ENCODE measurements around the gene COMP. TPM values are rescaled to one million over a fixed set of nuclear protein-coding genes. Genes with fewer than 3 reads are reported as not detected.

Gene COMP
- total RNA-seq, 1 donor from 2014 or later = not detected

DNA sequence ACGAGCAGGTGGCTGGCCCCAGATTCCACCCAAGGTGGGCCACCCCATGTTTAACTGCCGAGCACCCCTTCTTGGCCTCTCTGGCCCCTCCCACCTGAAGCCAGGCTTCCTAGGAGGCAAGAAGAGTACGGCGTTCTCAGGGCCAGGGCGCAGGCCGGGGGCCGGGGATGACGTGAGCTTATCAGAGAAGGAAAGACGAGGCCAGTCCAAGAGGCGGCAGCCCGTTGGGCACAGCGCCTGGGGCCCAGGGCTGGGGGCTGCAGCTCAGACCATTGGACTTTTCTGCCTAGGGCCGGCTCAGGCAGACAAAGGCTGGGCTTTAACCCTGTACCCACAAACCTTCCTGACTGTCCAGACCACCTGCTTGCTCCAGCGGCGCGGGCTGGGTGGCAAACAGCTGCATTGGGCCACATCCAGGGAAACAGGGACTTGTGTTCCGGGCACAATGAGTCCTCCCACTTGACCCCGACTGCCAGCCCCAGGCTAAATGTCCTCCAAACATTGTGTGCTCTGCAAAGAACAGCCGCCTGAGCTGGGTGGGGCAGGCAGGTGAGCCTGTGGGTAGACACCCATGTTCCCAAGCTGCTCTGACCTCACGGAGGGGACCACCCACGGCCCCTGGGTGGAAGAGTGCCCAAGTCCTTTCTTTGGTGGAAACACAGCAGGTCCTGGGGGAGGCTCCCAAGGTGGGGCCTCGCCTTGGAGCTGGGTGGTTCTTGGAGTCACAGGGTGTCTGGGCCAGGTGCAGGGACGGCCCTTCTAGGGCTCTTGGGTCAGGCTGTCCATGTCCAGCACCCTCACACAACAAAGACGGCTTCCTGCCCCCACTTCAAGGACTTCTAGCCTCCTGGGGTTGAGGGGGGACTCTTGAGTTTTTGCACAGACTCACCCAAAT, 21.9 kb downstream of the COMP start:
- intact Hi-C loops (cut with micrococcal nuclease) = no loop called here
- Mint-ChIP-seq H3K9me3 (no peaks in the 10 kb centered on the region), H3K36me3 (ENCODE audit: low read depth) (no peaks in the 10 kb centered on the region), H3K27ac (no peak overlapping the region), H3K27me3 (ENCODE audit: insufficient read depth) (peaks cover 1% of the 10 kb centered on the region), H3K4me3 (no peak overlapping the region), H3K4me1 (ENCODE audit: low read depth) (no peaks in the 10 kb centered on the region)
- no peak for DNase-seq (ENCODE audit: low spot score)

DNA sequence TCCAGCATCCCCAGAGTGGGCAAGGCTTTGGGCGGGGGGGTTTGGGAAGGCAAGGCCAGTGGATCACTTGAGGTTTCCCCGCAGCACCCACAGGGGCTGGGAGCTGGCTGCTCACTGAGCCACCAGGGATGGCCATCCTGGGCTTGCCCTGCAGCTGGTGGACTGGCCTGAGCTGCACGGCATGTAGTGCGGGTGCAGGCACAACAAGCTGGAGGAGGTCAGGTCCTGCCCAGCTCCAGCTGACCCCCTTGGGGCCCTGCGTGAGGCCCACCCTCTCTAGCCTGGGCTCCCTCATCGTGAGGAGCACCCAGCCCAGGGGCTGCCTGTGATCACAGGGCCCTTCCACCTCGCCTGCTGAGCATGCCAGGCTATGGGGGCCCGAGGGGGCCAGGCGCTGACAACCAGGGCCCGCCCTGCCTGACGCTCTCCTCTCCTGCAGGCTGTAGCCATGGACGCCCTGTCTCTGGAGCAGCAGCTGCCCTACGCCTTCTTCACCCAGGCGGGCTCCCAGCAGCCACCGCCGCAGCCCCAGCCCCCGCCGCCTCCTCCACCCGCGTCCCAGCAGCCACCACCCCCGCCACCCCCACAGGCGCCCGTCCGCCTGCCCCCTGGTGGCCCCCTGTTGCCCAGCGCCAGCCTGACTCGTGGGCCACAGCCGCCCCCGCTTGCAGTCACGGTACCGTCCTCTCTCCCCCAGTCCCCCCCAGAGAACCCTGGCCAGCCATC, 22.9 kb downstream of the COMP start:
- Mint-ChIP-seq H3K4me1 (ENCODE audit: low read depth) (no peaks in the 10 kb centered on the region), H3K36me3 (ENCODE audit: low read depth) (no peaks in the 10 kb centered on the region), H3K4me3 (no peak overlapping the region), H3K27me3 (ENCODE audit: insufficient read depth) (peaks cover 1% of the 10 kb centered on the region), H3K9me3 (no peaks in the 10 kb centered on the region), H3K27ac (no peak overlapping the region)
- no peak for DNase-seq (ENCODE audit: low spot score)
- intact Hi-C loops (cut with micrococcal nuclease) = no loop called here

DNA sequence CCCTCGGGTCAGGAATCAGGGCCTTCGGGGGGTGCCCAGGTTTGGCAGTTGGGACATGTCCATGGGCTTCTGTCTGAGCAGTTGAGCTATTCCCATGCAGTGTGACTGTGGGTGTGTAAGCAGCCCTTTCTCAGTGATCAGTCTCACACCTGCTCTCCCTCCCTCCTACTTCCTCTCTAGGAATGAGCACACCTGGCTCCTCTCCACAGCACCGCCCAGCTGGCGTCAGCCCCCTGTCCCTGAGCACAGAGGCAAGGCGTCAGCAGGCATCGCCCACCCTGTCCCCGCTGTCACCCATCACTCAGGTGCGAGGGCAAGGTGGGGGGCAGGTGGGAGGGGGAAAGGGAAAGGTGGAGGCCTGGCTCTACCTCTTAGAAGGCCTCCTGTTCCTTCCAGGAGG, 25.9 kb downstream of the COMP start:
- Mint-ChIP-seq H3K4me1 (ENCODE audit: low read depth) (no peaks in the 10 kb centered on the region), H3K9me3 (no peaks in the 10 kb centered on the region), H3K4me3 (no peak overlapping the region), H3K27ac (no peak overlapping the region), H3K27me3 (ENCODE audit: insufficient read depth) (no peaks in the 10 kb centered on the region), H3K36me3 (ENCODE audit: low read depth) (no peaks in the 10 kb centered on the region)
- no peak for DNase-seq (ENCODE audit: low spot score)
- intact Hi-C loops (cut with micrococcal nuclease) = no loop called here

DNA sequence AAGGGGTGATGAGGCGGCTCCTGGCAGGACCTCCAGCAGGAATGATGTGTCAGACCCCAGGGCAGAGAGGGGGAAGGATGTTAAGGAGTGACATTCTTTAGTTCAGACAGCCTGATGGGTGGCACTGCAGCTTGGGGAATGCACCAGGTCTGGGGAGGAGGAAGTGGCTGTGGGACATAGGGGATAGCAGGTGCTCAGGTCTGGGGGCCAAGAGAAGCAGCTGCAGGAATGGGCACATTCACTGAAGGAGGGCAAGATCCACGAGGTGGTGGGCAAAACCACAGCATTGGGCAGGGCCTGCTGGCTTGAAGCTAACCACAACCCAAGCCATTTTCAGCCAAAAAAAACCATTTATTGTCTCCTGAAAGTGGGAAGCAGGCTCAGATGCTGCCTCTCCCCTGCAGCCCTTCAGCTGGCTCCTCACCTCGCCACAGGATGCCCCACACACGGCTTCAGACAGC, 26.5 kb downstream of the COMP start:
- DNase-seq (ENCODE audit: low spot score) = no peak
- H3K4me1 Mint-ChIP-seq (ENCODE audit: low read depth) = no peaks in the 10 kb centered on the region
- no peak overlapping the region for H3K27ac Mint-ChIP-seq
- H3K9me3 Mint-ChIP-seq = no peaks in the 10 kb centered on the region
- no peak overlapping the region for H3K4me3 Mint-ChIP-seq
- intact Hi-C loops (cut with micrococcal nuclease) = no loop called here
- H3K36me3 Mint-ChIP-seq (ENCODE audit: low read depth) = no peaks in the 10 kb centered on the region
- no peaks in the 10 kb centered on the region for H3K27me3 Mint-ChIP-seq (ENCODE audit: insufficient read depth)

DNA sequence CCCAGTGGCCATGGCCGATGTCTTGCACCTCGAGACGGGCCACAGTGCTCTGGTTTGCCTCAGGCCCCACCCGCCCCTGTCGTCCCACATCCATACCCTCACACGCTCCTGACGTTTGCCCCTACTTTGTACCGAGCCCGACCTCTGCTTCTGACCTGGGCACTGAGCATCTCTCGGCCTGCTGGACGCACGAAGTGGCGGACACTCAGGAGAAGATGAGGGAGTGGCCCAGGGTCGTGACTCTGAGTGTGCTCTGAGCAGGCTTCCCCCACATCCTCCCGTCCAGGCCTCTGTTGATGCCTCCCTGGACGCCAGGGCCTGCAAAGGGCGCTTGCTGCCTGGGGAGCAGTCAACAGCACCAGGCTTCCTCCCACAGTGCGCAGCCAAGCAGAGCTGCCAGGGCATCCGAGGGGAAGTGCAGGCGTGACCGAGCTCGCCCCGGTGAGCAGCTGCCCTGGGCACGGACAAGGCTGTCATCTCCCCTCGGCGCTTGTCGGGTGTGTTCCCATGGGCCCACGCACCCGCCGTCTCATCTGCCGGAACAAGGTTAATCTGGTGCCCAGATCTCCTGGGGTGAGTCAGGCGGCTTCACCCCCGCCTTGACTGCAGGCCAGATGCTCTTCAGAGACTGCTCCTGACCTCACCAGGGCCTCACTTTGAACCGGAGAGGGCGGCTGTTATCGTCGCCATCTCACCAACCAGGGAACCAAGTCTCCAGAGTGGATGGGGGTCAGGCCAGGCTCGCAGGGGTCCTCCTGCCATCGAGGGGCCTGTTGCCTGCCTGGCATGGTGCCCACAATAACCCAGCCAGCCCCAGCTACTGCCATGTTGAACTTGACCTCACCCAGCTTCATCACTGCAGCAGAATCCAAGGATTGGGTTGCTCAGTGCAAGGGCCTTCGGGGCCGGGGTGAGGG, 27.2 kb downstream of the COMP start:
- H3K36me3 Mint-ChIP-seq (ENCODE audit: low read depth) = no peaks in the 10 kb centered on the region
- no peaks in the 10 kb centered on the region for H3K4me1 Mint-ChIP-seq (ENCODE audit: low read depth)
- no peaks in the 10 kb centered on the region for H3K9me3 Mint-ChIP-seq
- intact Hi-C loops (cut with micrococcal nuclease) = no loop called here
- H3K27ac Mint-ChIP-seq = no peak overlapping the region
- no peak for DNase-seq (ENCODE audit: low spot score)
- no peaks in the 10 kb centered on the region for H3K27me3 Mint-ChIP-seq (ENCODE audit: insufficient read depth)
- no peak overlapping the region for H3K4me3 Mint-ChIP-seq

DNA sequence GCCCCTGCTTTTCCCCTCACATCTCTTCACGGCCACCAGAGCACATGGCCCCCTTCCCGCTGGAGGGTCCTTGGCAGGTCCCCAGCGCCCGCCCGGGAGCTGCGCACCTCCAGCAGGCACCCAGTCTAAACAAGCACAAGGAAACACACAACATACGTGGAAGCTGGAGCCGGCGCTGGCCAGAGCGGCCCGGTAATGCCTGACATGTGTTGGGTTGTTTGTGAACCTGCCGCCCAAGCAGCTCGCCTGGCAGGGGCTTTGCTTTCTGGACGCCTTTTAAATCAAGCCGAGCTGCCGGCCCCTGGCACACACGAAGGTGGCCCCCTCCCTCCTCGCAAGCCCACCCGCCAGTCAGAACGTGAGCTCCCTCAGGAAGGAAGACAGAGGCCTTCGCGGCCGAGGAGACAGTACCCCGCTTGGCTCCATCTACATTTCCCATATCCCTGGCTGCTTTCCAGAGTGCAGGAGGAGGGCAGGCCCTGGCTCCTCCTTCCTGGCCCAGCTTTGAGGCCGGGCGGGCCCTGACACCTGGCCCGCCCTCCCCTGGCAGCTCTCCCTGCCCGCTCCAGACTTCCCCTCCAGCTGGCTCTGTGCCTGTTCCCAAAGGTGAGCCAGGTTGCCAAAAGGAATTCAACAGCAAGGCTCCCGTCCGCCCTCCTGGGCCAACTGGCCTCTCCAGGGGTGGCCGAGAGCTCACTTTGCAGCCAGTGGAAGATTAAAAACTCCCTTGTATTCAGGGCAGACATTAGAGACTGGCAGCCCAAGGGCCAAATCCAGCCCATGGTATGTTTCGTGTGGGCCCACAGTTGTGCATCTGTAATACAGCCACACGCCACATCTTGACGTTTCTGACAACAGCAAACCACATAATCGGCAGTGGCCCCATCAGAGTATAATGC, 28.7 kb downstream of the COMP start:
- H3K27ac Mint-ChIP-seq = no peak overlapping the region
- no peak for DNase-seq (ENCODE audit: low spot score)
- intact Hi-C loops (cut with micrococcal nuclease) = no loop called here
- H3K9me3 Mint-ChIP-seq = no peaks in the 10 kb centered on the region
- H3K27me3 Mint-ChIP-seq (ENCODE audit: insufficient read depth) = no peaks in the 10 kb centered on the region
- H3K36me3 Mint-ChIP-seq (ENCODE audit: low read depth) = no peaks in the 10 kb centered on the region
- no peak overlapping the region for H3K4me3 Mint-ChIP-seq
- no peaks in the 10 kb centered on the region for H3K4me1 Mint-ChIP-seq (ENCODE audit: low read depth)

DNA sequence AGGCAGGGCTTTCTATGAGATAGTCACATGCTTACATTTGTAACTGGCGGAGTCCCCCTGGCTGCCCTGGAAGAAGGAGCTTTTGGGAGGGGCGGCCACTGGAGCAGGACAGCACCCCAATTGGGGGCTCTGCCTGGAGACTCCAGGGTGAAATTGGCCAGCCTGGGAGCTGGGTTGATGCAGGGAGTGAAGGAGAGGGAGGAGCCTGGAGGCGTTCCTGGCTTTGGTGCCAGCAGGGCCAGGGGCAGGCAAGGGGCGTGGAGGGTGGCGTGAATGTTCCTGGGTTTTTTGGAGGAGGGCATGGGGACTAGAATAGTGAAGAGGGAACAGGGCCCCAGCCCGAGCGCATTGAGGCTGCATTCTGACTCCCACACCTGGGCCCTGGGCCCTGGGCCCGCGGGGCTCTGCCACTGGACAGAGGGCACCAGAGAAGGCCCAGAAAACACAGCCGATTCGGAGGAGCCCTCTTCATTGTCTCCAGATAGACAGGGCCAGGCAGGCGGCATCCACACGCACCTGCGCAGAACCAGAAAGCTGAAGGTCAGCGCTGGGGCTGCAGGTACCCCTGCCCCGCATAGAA, 29.5 kb downstream of the COMP start:
- no peak overlapping the region for H3K4me3 Mint-ChIP-seq
- no peaks in the 10 kb centered on the region for H3K36me3 Mint-ChIP-seq (ENCODE audit: low read depth)
- H3K27me3 Mint-ChIP-seq (ENCODE audit: insufficient read depth) = no peaks in the 10 kb centered on the region
- no peak for DNase-seq (ENCODE audit: low spot score)
- H3K27ac Mint-ChIP-seq = no peak overlapping the region
- H3K9me3 Mint-ChIP-seq = no peaks in the 10 kb centered on the region
- intact Hi-C loops (cut with micrococcal nuclease) = no loop called here
- no peaks in the 10 kb centered on the region for H3K4me1 Mint-ChIP-seq (ENCODE audit: low read depth)

DNA sequence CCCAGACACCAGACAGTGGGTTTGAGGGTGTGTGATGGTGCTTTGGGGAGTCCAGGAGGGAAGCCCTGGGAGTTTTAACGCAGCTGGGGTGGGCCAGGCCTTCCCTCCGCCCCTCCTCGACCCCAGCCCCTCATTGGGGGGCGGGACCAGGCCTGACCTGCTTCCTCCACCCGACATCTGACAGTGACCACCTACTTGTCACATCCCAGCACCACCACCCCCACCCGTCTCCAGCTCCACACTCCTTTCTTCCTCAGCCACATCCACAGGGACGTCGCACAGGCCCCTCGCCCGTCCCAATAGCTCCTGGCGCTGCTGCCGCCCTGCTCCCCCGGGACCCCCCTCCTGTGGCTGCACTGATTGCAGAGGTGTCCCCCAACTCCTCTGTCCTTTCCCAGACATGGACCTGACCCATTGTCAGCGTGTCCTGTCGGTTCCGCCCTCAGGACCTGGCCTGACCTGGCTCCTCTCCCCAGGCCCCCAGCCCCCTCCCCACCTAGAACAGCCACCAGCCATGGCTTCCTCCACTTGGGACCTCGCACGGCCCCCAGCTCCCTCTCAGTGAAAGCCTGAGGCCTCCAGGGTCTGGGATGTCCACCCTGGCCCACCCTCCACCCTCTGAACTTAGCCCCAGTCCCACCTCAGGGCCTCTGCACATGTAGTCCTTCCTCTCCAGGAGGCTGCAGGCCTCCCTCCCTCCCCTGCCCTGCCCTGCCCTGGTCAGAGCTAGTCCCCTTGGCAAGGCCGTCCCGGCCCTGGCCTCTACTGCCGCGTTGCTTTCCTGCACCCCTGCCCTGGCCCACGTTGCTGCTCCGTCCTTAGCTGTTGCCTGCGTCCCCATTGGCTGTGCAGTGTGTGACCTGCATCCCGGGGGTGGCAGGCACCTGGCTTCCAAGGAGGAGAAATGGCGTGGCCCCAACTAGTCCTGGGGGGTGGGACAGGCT, 30.4 kb downstream of the COMP start:
- Mint-ChIP-seq H3K27ac (no peak overlapping the region), H3K9me3 (no peaks in the 10 kb centered on the region), H3K4me1 (ENCODE audit: low read depth) (no peaks in the 10 kb centered on the region), H3K36me3 (ENCODE audit: low read depth) (no peaks in the 10 kb centered on the region), H3K4me3 (no peak overlapping the region), H3K27me3 (ENCODE audit: insufficient read depth) (no peaks in the 10 kb centered on the region)
- intact Hi-C loops (cut with micrococcal nuclease) = no loop called here
- no peak for DNase-seq (ENCODE audit: low spot score)

DNA sequence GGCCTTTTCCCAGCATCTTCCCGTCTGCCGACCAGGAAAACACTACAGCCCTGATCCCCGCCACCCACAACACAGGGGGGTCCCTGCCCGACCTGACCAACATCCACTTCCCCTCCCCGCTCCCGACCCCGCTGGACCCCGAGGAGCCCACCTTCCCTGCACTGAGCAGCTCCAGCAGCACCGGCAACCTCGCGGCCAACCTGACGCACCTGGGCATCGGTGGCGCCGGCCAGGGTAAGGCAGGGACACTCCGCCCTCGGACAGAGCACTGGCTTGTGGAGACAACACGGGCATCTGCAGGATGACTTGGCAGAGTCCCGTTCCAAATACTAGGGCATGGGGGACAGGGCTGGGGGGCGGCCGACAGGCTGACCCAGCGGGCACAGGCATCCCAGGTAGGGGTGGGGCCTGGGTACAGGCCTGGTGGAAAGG, 31.1 kb downstream of the COMP start:
- intact Hi-C loops (cut with micrococcal nuclease) = no loop called here
- no peaks in the 10 kb centered on the region for H3K36me3 Mint-ChIP-seq (ENCODE audit: low read depth)
- no peaks in the 10 kb centered on the region for H3K27me3 Mint-ChIP-seq (ENCODE audit: insufficient read depth)
- no peaks in the 10 kb centered on the region for H3K9me3 Mint-ChIP-seq
- DNase-seq (ENCODE audit: low spot score) = no peak
- H3K4me3 Mint-ChIP-seq = no peak overlapping the region
- no peaks in the 10 kb centered on the region for H3K4me1 Mint-ChIP-seq (ENCODE audit: low read depth)
- H3K27ac Mint-ChIP-seq = no peak overlapping the region

DNA sequence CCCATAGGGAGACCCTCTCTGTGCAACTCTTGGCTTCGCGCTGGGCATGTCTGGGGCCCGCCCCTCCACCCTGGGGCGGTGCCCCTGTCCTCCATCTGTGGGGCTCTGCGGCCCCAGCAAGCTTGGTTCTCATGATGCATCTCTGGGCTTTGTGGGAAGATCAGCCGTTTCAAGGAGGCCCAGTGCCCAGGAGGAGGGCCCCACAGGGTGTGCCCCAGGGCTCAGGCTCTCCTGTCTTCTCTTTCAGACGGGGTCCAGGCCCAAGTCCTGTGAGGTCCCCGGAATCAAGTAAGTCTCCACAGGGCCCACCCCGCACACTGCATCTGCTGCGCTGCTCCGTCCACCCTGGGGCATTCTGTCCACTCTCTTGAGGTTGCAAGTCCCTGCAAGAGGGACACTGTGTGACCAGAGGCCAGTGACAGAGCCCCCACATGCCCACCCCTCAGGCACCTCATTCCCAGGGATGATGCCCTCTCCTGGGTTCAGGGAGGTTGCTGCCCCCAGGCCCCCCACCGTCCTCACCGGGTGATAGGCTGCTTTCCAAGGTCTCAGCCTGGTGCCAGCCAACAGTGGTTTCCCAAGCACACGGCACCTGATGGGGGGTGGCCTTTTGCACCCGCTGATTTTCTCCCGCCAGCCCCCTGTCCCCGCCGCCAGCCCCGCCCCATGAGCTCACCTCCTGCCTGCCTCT, 31.7 kb downstream of the COMP start:
- Mint-ChIP-seq H3K27ac (no peak overlapping the region), H3K36me3 (ENCODE audit: low read depth) (no peaks in the 10 kb centered on the region), H3K4me1 (ENCODE audit: low read depth) (no peaks in the 10 kb centered on the region), H3K27me3 (ENCODE audit: insufficient read depth) (no peaks in the 10 kb centered on the region), H3K9me3 (no peaks in the 10 kb centered on the region), H3K4me3 (no peak overlapping the region)
- no peak for DNase-seq (ENCODE audit: low spot score)
- intact Hi-C loops (cut with micrococcal nuclease) = no loop called here

DNA sequence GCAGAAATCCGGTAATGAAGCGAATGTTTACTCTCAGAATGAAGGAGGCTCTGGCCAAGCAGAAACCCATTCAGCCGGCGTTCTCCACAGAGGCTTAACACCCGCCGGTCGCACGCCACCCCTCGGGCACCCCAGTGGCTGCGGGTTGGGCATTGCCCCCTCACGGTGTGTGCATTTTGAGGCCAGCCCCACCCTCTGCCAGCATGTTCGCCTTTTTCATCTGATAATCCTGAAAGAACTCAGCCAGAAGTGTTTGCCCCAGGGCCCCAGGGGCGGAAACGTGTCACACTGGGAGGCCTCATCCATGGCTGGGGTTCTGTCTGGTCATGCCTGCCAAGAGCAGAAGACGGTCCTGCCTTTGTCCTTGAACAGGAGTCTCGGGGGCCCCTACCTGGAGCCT, 34.2 kb downstream of the COMP start:
- DNase-seq (ENCODE audit: low spot score) = no peak
- intact Hi-C loops (cut with micrococcal nuclease) = no loop called here
- no peaks in the 10 kb centered on the region for H3K9me3 Mint-ChIP-seq
- H3K4me3 Mint-ChIP-seq = no peak overlapping the region
- H3K27me3 Mint-ChIP-seq (ENCODE audit: insufficient read depth) = no peaks in the 10 kb centered on the region
- H3K36me3 Mint-ChIP-seq (ENCODE audit: low read depth) = no peaks in the 10 kb centered on the region
- H3K27ac Mint-ChIP-seq = no peak overlapping the region
- H3K4me1 Mint-ChIP-seq (ENCODE audit: low read depth) = no peaks in the 10 kb centered on the region
